Islet of Langerhans (tissue), 1 donor: ENCODE measurements around the gene CASKIN1.
"Not testable (repeated sequence)": the region's sequence is repeated elsewhere in the genome, so short reads cannot be mapped to it uniquely, and the experiment has no call there.

Experiments
- FAIRE-seq: peaks from one replicate; lab custom pipeline; 2011; peaks lifted over from hg19 to GRCh38; lab: Jason Lieb, UNC

CASKIN1 gene

DNA sequence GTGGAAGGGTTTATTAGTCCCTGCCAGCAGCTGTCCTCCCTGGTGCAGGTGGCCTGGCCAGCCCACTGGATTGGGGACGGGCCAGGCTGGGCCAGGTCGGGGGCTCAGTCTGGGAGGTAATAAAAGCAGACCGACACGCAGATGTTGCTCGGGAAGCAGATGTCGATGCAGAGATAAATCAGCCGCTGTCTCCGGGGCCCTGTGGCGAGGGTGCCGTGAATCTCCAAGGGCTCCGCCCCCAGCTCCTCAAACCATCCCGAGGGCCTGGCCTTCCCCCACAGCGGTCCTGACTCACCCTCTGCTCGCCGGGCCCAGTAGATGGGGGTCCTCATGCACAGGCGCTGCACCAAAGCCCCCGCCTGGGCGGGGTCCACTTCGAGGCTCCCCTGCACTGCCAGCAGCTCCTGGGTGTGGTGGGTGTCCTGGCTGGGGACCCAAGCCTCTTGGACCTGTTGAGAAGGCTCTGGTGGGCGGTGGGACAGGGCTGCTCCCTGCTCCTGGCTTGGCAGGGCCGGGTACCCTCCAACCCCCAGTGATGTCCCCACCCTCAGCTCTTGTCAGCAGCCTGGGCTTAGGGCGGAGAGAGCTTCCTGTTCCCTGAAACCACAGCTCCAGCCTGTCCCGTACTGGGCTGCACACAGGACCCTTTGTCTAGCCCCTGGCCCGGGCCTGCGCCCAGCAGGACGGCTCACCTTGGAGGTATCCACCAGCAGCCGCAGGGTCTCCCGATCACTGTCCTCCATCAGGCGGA is 13.0 kb upstream of the CASKIN1 start:
- no peak for FAIRE-seq

DNA sequence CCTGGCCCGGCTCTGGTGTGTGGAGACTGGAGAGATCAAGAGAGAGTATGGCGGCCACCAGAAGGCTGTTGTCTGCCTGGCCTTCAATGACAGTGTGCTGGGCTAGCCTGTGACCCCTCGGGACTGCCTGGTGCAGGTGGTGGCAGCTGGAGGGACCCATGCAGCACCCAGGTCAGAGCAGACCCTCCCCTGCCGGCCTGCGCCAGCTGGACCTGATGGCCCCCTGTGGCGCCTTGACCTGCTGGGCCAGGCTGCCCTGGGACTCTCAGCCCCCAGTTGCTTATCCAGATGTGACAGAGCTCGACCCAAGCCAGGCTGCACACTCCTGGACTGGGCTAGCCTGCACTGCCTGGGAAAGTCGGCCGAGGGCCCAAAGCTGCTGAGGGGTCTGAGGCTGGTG is 12.4 kb upstream of the CASKIN1 start:
- no peak for FAIRE-seq

DNA sequence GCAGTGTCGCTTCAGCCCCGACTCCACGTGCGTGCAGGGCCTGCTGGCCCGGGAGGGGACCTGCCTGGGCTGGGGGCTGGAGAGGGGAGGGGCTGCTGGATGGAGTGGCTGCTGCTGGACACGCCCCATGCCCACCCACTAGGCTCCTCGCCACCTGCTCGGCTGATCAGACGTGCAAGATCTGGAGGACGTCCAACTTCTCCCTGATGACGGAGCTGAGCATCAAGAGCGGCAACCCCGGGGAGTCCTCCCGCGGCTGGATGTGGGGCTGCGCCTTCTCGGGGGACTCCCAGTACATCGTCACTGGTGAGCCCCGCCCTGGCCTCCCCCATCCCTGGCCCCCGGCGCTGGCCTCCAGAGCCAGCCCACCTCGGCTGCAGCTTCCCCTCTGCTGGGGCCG is 11.9 kb upstream of the CASKIN1 start:
- FAIRE-seq: no peak

DNA sequence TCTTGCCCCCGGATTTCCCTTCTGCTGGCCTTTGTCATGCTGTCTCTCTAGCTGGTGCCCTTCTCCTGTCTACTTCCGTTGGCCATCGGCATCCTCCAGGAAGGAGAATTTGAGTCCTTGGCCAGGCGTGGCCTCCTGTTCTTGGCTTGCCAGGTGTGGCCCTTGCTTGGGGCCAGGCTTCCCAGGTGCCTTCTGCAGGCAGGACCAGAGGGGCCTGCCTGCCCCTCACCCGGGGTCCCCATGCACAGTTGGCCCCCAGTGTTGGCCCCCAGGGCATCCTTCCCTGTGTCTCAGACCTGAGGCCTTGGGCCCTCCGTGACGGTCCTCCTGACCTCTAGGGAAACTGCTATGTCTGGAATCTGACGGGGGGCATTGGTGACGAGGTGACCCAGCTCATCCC is 11.5 kb upstream of the CASKIN1 start:
- no peak for FAIRE-seq

DNA sequence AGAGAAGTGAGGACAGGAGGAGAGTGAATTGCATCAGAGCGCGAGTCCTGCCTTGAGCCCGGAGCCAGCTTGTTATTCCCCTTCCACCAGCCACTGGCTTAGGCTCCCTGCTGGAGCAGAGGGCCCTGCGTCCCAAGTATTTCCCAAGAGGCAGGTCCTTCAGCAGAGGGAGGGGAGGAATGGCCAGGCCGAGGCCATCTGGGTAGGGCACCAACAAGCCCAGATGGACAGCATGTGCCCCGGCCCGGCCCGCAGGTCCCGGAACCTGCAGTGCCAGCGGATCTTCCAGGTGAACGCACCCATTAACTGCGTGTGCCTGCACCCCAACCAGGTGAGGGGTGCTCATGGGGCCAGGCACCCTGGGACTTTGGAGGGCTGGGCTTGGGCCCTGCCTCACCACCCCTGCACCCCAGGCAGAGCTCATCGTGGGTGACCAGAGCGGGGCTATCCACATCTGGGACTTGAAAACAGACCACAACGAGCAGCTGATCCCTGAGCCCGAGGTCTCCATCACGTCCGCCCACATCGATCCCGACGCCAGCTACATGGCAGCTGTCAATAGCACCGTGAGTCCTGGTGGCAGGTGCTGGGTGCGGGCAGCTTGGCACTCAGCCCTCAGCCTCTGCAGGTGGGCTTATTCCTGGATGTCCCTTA is 10.5 kb upstream of the CASKIN1 start:
- no peak for FAIRE-seq

DNA sequence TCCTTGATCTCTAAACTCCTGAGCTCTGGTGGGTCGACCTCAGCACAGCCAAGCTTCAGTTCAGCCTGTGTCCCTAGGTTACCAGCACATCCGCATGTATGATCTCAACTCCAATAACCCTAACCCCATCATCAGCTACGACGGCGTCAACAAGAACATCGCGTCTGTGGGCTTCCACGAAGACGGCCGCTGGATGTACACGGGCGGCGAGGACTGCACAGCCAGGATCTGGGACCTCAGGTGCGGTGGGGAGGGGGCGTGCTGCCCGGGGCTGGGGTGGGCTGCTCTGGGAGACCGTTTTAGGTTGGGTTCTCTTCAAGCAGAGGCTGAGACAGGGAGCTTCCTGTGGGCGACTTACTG is 10.0 kb upstream of the CASKIN1 start:
- FAIRE-seq: no peak

DNA sequence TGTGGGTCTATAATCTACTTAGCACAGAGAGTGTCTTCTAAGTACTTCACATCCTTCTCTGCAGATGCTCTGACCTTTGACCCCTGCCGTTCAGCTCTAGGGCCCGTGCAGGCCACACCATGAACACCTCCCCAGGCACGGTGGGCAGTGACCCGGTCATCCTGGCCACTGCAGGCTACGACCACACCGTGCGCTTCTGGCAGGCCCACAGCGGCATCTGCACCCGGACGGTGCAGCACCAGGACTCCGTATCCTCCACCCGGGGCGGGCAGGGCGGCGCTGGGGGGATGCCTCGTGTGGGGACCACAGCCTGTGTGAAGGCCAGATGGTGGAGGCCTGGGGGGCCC is 9.5 kb upstream of the CASKIN1 start:
- FAIRE-seq: no peak

DNA sequence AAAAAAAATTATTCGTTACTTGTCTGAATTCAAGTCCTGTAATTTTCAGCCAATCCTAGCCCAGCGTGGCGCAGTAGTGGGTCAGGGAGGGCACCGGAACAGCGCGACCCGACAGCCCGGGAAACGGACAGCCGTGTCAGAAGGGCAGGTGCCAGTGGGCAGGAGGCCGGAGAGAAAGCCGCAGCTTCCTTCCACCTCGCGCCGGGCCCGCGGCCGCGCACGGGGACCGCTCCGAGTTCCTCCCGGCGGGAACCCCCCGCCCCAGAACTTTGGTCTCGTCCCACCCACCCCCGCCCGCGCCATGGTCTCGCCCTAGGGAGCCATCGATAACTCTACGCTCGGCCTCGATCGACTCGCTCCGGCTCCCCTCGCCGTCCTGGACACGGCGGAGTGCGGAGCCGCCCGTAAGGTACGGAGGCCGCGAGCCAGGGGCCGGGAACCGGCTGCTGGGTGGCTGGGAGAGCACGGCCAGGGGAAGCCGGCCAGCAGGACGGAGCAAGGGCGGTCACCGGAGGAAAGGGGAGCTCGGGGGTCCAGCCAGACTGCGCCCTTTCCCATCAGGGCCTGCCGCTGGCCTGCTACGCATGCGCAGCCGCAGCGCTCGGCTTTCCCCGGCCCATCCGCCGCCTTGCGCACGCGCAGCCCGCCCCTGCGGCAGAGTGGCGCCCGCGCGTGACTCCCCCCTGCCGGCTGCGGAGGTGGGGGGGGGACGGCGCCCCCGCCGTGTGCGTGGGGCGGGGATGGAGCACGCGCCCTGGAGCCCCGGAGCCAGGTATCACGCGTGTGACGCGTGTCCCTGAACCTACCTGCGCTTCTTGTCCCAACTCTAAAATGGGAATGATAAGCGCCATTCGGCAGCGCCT is 8.9 kb upstream of the CASKIN1 start, which contains the start of gene MLST8:
TSS of gene MLST8 (plus strand) at position 351 of the 863 bp plus-strand sequence. CDS start 632 bp downstream, outside the sequence.
- no peak for FAIRE-seq

DNA sequence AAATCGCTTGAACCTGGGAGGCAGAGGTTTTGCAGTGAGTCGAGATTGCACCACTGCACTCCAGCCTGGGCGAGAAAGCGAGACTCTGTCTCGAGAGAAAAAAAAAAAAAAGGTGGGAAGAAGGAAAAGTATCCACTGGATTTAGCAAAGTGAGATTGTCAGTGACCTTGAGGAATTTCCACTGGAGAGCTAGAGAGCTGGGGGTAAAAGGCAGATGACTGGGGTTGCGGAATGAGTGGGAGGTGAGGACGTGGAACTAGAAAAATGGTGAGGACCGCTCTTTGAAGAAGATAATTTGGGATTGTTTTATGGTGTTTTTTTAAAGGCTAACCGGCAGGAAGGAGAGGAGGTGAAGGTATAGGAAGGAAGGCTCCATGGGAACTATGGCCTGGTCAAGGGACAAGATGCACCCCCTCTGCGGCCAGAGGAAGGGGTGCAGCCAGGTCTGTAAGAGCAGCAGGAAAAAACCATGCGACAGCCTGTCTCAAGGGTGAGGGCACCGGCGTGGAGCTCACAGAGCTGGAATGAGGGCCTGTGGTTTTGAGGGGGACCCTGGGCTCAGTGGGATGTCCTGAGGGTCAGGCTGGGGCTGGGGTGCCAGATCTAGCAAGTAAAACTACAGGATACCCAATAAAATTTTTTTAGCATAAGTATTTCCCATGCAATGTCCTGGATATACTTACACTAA is 8.2 kb upstream of the CASKIN1 start:
- no peak for FAIRE-seq

DNA sequence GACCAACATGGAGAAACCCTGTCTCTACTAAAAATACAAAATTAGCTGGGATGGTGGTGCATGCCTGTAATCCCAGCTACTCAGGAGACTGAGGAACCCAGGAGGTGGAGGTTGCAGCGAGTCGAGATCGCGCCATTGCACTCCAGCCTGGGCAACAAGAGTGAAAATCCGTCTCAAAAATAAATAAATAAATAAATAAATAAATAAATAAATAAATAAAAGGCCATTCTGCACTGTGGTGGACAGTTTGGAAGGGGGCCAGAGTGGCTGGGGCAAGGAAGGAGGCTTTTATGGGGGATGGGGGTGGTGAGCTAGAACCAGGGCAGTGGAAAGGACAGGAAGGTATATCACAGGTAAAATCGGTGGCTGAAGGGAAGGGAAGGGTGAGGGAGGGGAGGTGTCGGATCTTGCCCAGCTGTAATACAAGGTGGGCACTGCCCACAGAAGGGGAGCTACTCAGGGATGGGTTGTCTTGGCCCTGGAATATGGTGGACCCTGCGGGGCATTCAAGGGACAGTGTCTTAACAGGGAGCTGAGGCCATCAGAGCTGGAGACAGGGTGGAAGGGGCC is 6.8 kb upstream of the CASKIN1 start:
- not testable (repeated sequence) for FAIRE-seq

DNA sequence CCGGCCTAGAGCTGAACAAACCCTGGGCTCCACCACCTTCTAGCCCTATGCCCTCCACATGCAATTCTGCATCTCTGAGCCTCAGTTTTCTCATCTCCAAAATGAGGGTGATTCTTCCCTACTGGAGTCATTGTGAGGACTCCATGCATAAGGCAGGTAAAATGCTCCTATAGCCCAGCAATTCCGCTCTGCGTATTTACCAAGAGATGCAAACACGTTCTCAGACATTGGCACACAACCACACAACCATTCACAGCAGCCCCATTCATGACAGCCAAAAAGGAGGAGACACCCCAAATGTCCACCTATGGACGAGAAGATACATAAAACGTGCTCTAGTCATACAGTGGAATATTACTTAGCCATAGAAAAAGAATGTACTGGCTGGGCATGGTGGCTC is 3.9 kb upstream of the CASKIN1 start:
- FAIRE-seq: no peak

DNA sequence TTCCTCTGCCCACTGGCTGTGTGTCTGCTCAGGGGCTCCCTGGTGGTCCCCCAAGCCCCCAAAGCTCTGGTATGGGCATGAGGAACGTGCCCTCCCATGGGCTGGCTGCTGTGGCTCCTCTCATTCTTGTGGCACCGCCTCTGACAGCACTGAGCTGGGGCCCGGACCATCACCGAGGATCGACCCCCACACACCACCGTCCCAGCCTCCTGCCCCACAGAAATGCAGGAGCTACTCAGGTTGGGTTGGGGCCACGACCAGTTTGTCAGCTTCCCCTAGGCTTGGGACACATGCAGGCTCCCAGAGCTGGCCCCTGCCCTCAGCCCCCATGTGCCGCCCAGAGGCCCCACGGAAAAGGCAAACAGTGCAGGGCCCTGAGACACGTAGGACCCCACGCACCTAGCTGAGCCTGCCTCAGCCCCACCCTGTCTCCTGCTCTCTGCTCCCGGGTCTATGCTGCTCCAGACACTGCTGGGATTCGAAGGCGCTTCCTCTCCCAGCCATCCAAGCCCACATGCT is 3.3 kb upstream of the CASKIN1 start:
- no peak for FAIRE-seq

DNA sequence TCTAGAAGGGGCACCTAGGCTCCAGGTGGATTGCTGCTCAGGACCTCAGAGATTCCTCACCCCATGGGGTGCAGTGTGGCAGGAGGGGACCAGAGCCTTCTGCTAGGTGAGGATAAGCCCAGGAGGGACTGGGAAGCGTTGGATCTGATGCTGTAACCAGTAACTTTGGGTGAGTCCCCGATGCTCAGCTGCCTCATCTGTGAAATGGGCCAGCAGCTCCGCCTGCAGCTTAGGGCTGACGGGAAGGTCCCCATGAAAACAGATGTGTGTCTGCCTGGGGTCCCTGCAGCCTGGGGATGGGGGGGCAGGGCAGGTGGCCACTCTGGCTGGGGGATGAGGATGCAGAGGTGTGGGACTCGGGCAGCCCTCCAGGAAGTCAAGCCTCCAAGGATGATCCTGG is 2.7 kb upstream of the CASKIN1 start:
- FAIRE-seq: no peak

DNA sequence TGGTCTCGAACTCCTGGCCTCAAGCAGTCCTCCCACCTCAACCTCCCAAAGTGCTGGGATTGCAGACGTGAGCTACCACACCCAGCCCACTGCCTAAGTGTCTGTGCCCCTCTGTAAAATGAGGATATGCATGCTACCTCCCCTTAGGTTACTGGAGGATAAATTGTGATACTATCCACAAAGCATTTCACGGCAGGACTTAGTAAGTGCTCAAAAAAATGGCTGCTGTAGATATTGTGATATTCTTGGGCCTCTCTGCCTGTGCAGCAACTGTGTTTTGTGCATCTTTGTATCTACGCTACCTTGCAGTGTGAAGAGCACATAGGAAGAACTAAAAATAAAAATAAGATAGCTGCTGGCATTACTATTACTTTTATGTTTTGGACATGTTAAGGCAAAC is 1.9 kb upstream of the CASKIN1 start:
- no peak for FAIRE-seq

DNA sequence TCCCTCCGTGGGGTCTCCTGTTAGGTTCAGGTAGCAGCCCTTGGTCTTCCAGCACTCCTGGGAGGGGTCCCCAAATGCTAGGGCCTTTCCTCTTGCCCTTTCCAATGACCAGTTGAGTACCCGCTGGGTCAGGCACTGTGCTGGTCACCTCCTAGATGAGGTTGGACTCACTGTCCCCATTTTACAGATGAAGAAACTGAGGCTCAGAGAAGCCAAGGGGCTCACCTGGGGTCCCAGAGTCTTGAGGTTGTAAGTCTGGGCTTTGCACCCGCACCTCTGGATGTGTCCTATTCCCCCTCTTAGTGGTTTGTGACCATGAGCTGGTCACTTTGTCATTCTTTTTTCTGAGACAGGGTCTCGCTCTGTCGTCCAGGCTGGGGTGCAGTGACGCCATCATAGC is 1.4 kb upstream of the CASKIN1 start:
- no peak for FAIRE-seq

DNA sequence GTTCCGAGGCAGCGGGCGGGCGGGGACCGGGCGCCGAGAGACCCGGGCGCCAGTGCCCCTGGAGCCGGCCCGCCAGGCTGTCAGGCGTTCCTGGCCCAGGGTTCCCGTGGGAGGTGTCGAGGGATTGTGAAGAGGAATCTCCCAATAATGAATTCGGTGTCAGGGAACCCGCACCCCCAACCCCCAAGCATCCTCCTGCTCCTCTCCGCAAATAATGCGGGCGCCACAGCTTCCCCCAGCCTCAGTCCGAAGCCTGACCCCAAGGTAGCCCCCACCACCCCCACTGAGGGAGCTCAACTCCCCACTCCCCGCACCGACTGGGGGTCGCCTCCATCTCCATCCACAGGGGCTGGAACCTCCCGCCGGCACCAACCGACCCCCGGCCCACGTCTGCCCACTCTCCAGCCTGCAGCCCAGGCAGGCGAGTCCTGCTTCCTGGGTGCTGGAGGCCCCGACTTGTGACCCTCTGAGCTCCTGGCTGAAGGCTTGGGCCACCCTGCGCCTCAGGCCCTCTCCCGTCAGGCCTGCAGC is 641 bp upstream of the CASKIN1 start:
- no peak for FAIRE-seq

DNA sequence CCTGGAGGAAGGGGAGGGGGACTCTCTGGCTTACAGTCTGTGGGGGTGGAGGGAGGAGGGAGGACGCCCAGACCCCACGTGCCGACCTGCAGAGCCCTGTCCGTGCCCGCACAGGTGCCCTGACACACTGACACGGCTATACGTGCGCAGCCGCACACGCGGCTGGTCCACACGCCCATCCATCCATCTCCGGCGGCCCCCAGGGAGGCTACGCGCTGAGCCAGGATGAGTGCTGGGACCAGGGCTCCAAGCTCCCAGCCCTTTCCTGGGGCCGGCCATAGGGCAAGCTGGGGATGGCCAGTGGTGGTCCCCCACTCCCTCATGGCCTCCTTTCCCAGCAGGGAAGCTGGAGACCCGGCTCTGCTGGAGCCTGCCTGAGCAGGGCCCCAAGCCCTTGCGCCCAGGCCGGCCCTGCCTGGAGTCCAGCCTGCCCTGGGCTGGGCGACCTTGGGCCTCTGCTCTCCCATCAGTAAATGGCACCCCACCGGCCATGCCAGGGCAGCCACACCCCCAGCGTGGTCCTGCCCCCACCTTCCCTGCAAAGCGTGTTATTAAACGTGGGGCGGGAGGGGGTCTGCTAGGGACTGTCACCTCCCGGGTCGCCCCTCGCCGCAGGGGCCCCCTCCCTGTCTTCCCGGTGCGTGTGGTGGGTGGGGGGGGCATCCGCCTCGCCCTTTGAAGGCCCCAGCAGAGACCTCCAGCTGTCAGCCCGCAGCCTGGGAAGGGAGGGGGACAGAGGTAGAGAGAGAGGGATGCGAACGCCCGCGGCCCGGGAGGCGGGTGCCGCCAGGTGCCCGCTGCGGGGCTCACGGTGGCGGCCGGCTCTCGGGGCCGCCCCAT is 863 bp downstream of the CASKIN1 start:
- FAIRE-seq: no peak

DNA sequence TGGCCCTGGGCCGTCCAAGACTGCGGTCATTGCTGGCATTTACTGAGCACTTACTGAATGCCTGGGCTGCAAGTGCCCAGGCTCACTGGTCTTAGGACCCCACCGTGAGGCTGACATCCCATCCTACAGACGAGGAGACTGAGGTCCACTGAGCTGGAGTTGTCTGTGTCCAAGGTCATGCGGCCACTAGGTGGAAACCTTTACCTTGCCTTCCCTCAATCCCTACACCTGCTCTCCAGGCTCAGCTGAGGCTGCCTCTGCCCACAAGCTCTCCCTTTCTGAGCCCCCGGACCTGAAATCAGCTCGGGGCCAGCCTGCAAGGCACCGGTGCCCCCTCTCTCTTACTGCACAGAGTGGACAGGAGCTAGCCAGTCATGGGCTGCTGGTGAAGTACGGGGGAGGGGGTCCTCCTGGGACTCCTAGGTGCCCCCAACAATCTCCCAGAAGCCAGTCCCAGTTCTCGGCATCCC is 1.5 kb downstream of the CASKIN1 start:
- FAIRE-seq: no peak

DNA sequence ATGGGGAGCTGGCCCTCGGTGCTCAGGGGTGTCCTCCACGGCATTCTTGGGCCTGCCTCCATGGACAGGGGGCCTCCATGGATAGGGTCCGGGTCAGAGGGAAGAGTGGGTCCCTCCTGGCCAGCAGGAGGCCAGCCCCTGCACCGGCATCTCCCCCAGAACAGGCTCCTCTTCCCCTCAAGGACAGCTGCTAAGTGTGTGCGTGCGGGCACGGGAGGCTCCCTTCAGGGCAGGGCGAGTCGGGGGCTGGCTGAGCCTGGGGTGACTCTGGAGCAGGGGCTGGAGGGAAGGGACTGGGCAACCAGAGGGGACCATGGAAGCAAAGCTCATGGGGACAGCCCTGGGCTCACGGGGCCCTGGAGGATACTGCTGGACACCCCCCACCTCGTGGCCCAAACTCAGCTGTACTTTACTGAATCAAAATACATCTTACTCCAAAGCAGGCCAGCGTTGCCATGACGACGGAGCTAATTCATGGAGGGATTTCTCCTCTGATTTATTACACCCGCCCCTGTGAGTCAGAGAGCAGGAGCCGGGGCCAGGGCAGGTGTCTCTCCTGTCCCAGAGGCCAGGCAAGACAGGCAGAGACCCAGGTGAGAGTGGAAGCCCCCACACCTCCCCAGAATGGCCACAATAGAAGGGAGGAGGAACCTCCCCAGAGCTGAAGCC is 2.1 kb downstream of the CASKIN1 start:
- FAIRE-seq: no peak

DNA sequence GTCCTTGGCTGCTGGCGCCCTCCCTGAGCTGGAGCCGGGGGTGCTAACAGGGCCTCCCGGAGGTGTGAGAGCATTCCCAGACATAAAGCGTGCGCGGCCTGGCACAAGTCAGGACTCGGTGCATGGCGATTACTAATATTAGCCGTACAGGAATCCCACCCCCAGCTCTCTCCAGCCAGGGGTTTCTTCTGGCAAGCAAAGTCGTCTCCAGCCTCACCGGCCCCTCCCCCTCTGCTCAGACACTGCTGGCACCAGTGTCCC is 5.0 kb downstream of the CASKIN1 start:
- no peak for FAIRE-seq
